Stomach (tissue), 4 donors: ENCODE measurements around the gene INVS.

Source experiments
- CTCF ChIP-seq, 7 experiments: fragments of 450-650 bp in 4 of 7; fragments of 200-600 bp in 3 of 7; sonication (generic) in 3 of 7; IDR thresholded peaks; one replicate each; pipeline ENCODE4 v1.5.1; 2016 to 2019; ENCODE audit warnings: antibody characterized with exemption in 7 of 7, control low read depth in 2 of 7, mild to moderate bottlenecking in 1 of 7
- POLR2A ChIP-seq, 4 donors: fragments of 450-650 bp; IDR thresholded peaks; one replicate each; pipeline ENCODE4 v1.6.1; 2016; ENCODE audit warnings: antibody characterized with exemption in 4 of 4, control low read depth in 2 of 4, mild to moderate bottlenecking in 1 of 4, moderate library complexity in 1 of 4
- POLR2AphosphoS5 ChIP-seq, 3 donors: sonication (generic); formaldehyde crosslinking; IDR thresholded peaks; one replicate each; pipeline ENCODE4 v1.6.1; 2016; ENCODE audit warnings: antibody characterized with exemption in 3 of 3

GRCh38 chr9:100125236-100125635 lies 26.2 kb downstream of the INVS start:
- TF ChIP-seq CTCF (IDR thresholded peaks at IDR 0.05) (no peak), POLR2A (IDR thresholded peaks at IDR 0.05) (no peak), POLR2AphosphoS5 (IDR thresholded peaks at IDR 0.05) (no peak)
